Right lobe of liver (tissue), 4 donors: ENCODE data around the gene CALML4.

Source experiments
- CTCF ChIP-seq, 4 donors: fragments of 200-600 bp in 3 of 4; fragments of 450-650 bp in 1 of 4; IDR thresholded peaks; one replicate each; pipeline versions ENCODE4 v1.5.1 to v1.8.0; 2016 to 2022; ENCODE audit warnings: antibody characterized with exemption in 4 of 4, mild to moderate bottlenecking in 2 of 4
- POLR2A ChIP-seq: fragments of 450-650 bp; IDR thresholded peaks from one replicate; pipeline ENCODE4 v1.6.1; 2017; ENCODE audit warnings: antibody characterized with exemption, mild to moderate bottlenecking
- donor health status: DM: no; HTN: no; CAD: no.
- donor health status: DM: no; HTN: no; CAD: no.
- donor health status: DM: no; HTN: yes; CAD: no.

- no peak for TF ChIP-seq CTCF (IDR thresholded peaks at IDR 0.05)
- no peak for TF ChIP-seq POLR2A
These were observed 28.9 kb upstream of the CALML4 start for GRCh38 chr15:68234060-68234459.
